WTC11 (cell line): ENCODE measurements around the gene MICAL3. TPM values are rescaled to one million over a fixed set of nuclear protein-coding genes. Genes with fewer than 3 reads are reported as not detected.

Source experiments
- ATAC-seq: fragments of 200-7000 bp; cut with Tn5 transposase; 2 replicates; pipeline ENCODE4 v1.10.0; 2021; ENCODE audit warnings: mild to moderate bottlenecking, moderate library complexity
- CTCF ChIA-PET: fragments of 300-600 bp; sonication (Branson Sonifier 250); formaldehyde crosslinking; loops from one replicate; lab custom pipeline; 2021; ENCODE audit warnings: antibody characterized with exemption; lab: Charles Lee
- POLR2A ChIA-PET: fragments of 350-600 bp; sonication (Branson Sonifier 250); formaldehyde crosslinking; loops from one replicate; lab custom pipeline; 2021; ENCODE audit warnings: antibody characterized with exemption; lab: Charles Lee
- DNase-seq: peaks from one replicate; pipeline ENCODE4 v3.0.0; 2021; ENCODE audit warnings: low spot score
- H3K27ac Mint-ChIP-seq: 2 replicates; pipeline ENCODE4 v1.8.0; 2021; ENCODE audit warnings: mixed read lengths
- H3K27me3 Mint-ChIP-seq: 2 replicates; pipeline ENCODE4 v1.8.0; 2021; ENCODE audit warnings: low read depth, mild to moderate bottlenecking, moderate library complexity, mixed read lengths
- H3K36me3 Mint-ChIP-seq: 2 replicates; pipeline ENCODE4 v1.8.0; 2021; ENCODE audit warnings: mixed read lengths
- H3K4me1 Mint-ChIP-seq: 2 replicates; pipeline ENCODE4 v1.8.0; 2022; ENCODE audit warnings: mixed read lengths
- H3K4me3 Mint-ChIP-seq: 2 replicates; pipeline ENCODE4 v1.8.0; 2021; ENCODE audit warnings: mild to moderate bottlenecking, moderate library complexity, mixed read lengths
- H3K9me3 Mint-ChIP-seq: 2 replicates; pipeline ENCODE4 v1.8.0; 2021; ENCODE audit warnings: mixed read lengths
- ARID4B ChIP-seq: sonication (generic); formaldehyde crosslinking; IDR thresholded peaks from 2 replicates; pipeline ENCODE4 v1.8.0; 2023; ENCODE audit warnings: missing genetic modification reagents, mild to moderate bottlenecking, borderline replicate concordance
- CREB1 ChIP-seq: sonication (generic); formaldehyde crosslinking; IDR thresholded peaks from 2 replicates; pipeline ENCODE4 v1.8.0; 2023; ENCODE audit warnings: mild to moderate bottlenecking, missing genetic modification reagents
- ELF4 ChIP-seq: sonication (generic); formaldehyde crosslinking; IDR thresholded peaks from 2 replicates; pipeline ENCODE4 v1.8.1; 2022; ENCODE audit warnings: low read depth, mild to moderate bottlenecking, moderate library complexity, missing genetic modification reagents
- EMX1 ChIP-seq: fragments of 250-450 bp; sonication (Bioruptor Pico); IDR thresholded peaks from 2 replicates; pipeline ENCODE4 v1.8.0; 2021; ENCODE audit warnings: mild to moderate bottlenecking
- FOXP4 ChIP-seq: sonication (generic); formaldehyde crosslinking; IDR thresholded peaks from 2 replicates; pipeline ENCODE4 v1.8.0; 2022; ENCODE audit warnings: mild to moderate bottlenecking, missing genetic modification reagents
- GABPB1 ChIP-seq: sonication (generic); formaldehyde crosslinking; IDR thresholded peaks from 2 replicates; pipeline ENCODE4 v1.8.1; 2023; ENCODE audit warnings: mild to moderate bottlenecking, missing genetic modification reagents
- GTF2I ChIP-seq: fragments of 250-450 bp; sonication (Bioruptor Pico); conservative IDR thresholded peaks from 2 replicates; pipeline ENCODE4 v1.4.0; 2021; ENCODE audit warnings: mild to moderate bottlenecking
- IRF1 ChIP-seq: sonication (generic); formaldehyde crosslinking; IDR thresholded peaks from 2 replicates; pipeline ENCODE4 v1.8.0; 2023; ENCODE audit warnings: missing genetic modification reagents
- JAZF1 ChIP-seq: fragments of 250-450 bp; sonication (Bioruptor Pico); IDR thresholded peaks from 2 replicates; pipeline ENCODE4 v1.9.0; 2021; ENCODE audit warnings: moderate library complexity, mild to moderate bottlenecking, inconsistent platforms
- PRRX2 ChIP-seq: fragments of 250-450 bp; sonication (Bioruptor Pico); IDR thresholded peaks from 2 replicates; pipeline ENCODE4 v1.8.0; 2021; ENCODE audit warnings: mild to moderate bottlenecking
- RORB ChIP-seq: fragments of 250-450 bp; sonication (Bioruptor Pico); IDR thresholded peaks from 2 replicates; pipeline ENCODE4 v1.9.0; 2021; ENCODE audit warnings: mild to moderate bottlenecking
- ZBTB43 ChIP-seq: sonication (generic); formaldehyde crosslinking; IDR thresholded peaks from 2 replicates; pipeline ENCODE4 v1.8.1; 2023; ENCODE audit warnings: mild to moderate bottlenecking, missing genetic modification reagents
- ZMAT4 ChIP-seq: fragments of 250-450 bp; sonication (Bioruptor Pico); IDR thresholded peaks from 2 replicates; pipeline ENCODE4 v1.9.0; 2021; ENCODE audit warnings: mild to moderate bottlenecking
- ZNF121 ChIP-seq: sonication (generic); formaldehyde crosslinking; IDR thresholded peaks from 2 replicates; pipeline ENCODE4 v1.8.0; 2023; ENCODE audit warnings: missing genetic modification reagents
- ZNF281 ChIP-seq: sonication (generic); formaldehyde crosslinking; IDR thresholded peaks from 2 replicates; pipeline ENCODE4 v1.8.0; 2023; ENCODE audit warnings: mild to moderate bottlenecking, missing genetic modification reagents
- ZNF317 ChIP-seq: sonication (generic); formaldehyde crosslinking; IDR thresholded peaks from 2 replicates; pipeline ENCODE4 v1.8.1; 2023; ENCODE audit warnings: low read depth, mild to moderate bottlenecking, moderate library complexity, missing genetic modification reagents, borderline replicate concordance
- ZNF671 ChIP-seq: fragments of 250-450 bp; sonication (Bioruptor Pico); IDR thresholded peaks from 2 replicates; pipeline ENCODE4 v1.8.0; 2021; ENCODE audit warnings: mild to moderate bottlenecking
- ZSCAN18 ChIP-seq: fragments of 250-450 bp; sonication (Bioruptor Pico); IDR thresholded peaks from 2 replicates; pipeline ENCODE4 v2.1.2; 2022; ENCODE audit warnings: mild to moderate bottlenecking, moderate library complexity
- total RNA-seq: library from RNA; stranded (reverse); gene quantifications from 3 replicates; pipeline ENCODE4 v1.2.3, GENCODE V29; 2021

Gene MICAL3
- total RNA-seq, 1 experiment from 2014 or later = 41.2 TPM

- ChIA-PET POLR2A (no interaction called here), CTCF (interaction anchor here (1.2 to 1.6 kb wide), 2 partner anchors 11 to 13 kb away, joined by 4 to 7 read pairs; no protein-coding TSS in a partner anchor)
- Mint-ChIP-seq H3K36me3 (no peaks in the 10 kb centered on the region), H3K4me3 (no peak overlapping the region), H3K9me3 (no peaks in the 10 kb centered on the region), H3K27me3 (no peaks in the 10 kb centered on the region), H3K4me1 (no peaks in the 10 kb centered on the region), H3K27ac (no peak overlapping the region)
- DNase-seq = no peak
- TF ChIP-seq ELF4 (CRISPR knock-in tag) (no peak), ZNF671 (CRISPR knock-in tag) (no peak), CREB1 (CRISPR knock-in tag) (no peak), ZNF121 (CRISPR knock-in tag) (no peak), GABPB1 (CRISPR knock-in tag) (no peak), GTF2I (no peak), IRF1 (no peak), ZBTB43 (CRISPR knock-in tag) (no peak), JAZF1 (CRISPR knock-in tag) (no peak), FOXP4 (CRISPR knock-in tag) (no peak), ZSCAN18 (CRISPR knock-in tag) (no peak), ZMAT4 (CRISPR knock-in tag) (no peak), EMX1 (CRISPR knock-in tag) (no peak), RORB (CRISPR knock-in tag) (no peak), ARID4B (CRISPR knock-in tag) (no peak), ZNF317 (CRISPR knock-in tag) (no peak), ZNF281 (CRISPR knock-in tag) (no peak), PRRX2 (CRISPR knock-in tag) (no peak)
- no peak for ATAC-seq
Observed at GRCh38 chr22:17797721-17798559, 226.4 kb downstream of the MICAL3 start.
